GM12801 (cell line): ENCODE data around the gene FURIN.

ENCODE experiments used
- CTCF ChIP-seq: IDR thresholded peaks from one replicate; pipeline ENCODE4 v1.5.1; 2011; ENCODE audit warnings: control low read depth; ENCODE audit not compliant: insufficient read length; ENCODE audit errors: extremely low read depth

The FURIN gene

GRCh38 chr15:90889736-90890456 is 21.5 kb downstream of the FURIN start:
- TF ChIP-seq CTCF: no peak

- TF ChIP-seq CTCF: no peak
Measured at GRCh38 chr15:90890839-90891238, 22.5 kb downstream of the FURIN start.

GRCh38 chr15:90891346-90891949 is 23.1 kb downstream of the FURIN start:
- TF ChIP-seq CTCF: no peak

GRCh38 chr15:90892023-90892422 is 23.6 kb downstream of the FURIN start:
- no peak for TF ChIP-seq CTCF

GRCh38 chr15:90892498-90893174 is 24.2 kb downstream of the FURIN start:
- no peak for TF ChIP-seq CTCF

- TF ChIP-seq CTCF: no peak
Measured at GRCh38 chr15:90893175-90894090, 25.0 kb downstream of the FURIN start.
